Right lobe of liver (tissue), 6 donors: Measurements from ENCODE around the gene PGP. TPM values are rescaled to one million over a fixed set of nuclear protein-coding genes. Genes with fewer than 3 reads are reported as not detected.

Experiments
- ATAC-seq, 4 donors: fragments of 200-7000 bp; cut with Tn5 transposase; one replicate each; pipeline ENCODE4 v1.9.1; 2020; ENCODE audit warnings: mild to moderate bottlenecking in 4 of 4, moderate library complexity in 4 of 4
- DNase-seq, 3 donors: peaks; one replicate each; pipeline ENCODE4 v3.0.0-alpha.2; 2020
- H3K27ac ChIP-seq, 3 donors: fragments of 200-600 bp; one replicate each; pipeline ENCODE4 v1.8.0; 2022
- H3K27me3 ChIP-seq, 2 donors: fragments of 200-600 bp; one replicate each; pipeline ENCODE4 v1.8.0; 2022
- H3K36me3 ChIP-seq, 4 donors: fragments of 200-600 bp; sonication (generic) in 1 of 4; one replicate each; pipeline versions ENCODE4 v1.5.1 to v1.8.0; 2017 to 2022; ENCODE audit warnings: control low read depth in 1 of 4
- H3K4me1 ChIP-seq, 4 donors: fragments of 200-600 bp; sonication (generic) in 1 of 4; one replicate each; pipeline versions ENCODE4 v1.5.1 to v1.8.0; 2017 to 2022; ENCODE audit warnings: control low read depth in 1 of 4
- H3K4me3 ChIP-seq, 3 donors: fragments of 200-600 bp; one replicate each; pipeline ENCODE4 v1.8.0; 2022
- H3K9me3 ChIP-seq, 4 donors: fragments of 200-600 bp; sonication (generic) in 1 of 4; one replicate each; pipeline versions ENCODE4 v1.5.1 to v1.8.0; 2017 to 2022; ENCODE audit warnings: control low read depth in 1 of 4
- POLR2A ChIP-seq: fragments of 450-650 bp; IDR thresholded peaks from one replicate; pipeline ENCODE4 v1.6.1; 2017; ENCODE audit warnings: antibody characterized with exemption, mild to moderate bottlenecking
- WGBS: methylation state at CpG from one replicate; pipeline ENCODE4 v1.1.6; 2018; ENCODE audit warnings: low coverage, low lambda C conversion rate; ENCODE audit not compliant: insufficient coverage; ENCODE audit errors: missing lambda C conversion rate; 5-methylcytosine and 5-hydroxymethylcytosine counted together
- intact Hi-C, 2 donors: fragments of 100-400 bp; cut with DNase I; formaldehyde crosslinking; loops; one replicate each; pipeline versions ENCODE4 v1.11.2 to v1.14.1; 2022
- total RNA-seq, 6 experiments: library from RNA; depleted of rRNA in 2 of 6; stranded (reverse); fragments of >200 nt in 2 of 6; fragmentation: NEBNext Ultra II Directional in 3 of 6; extraction: Animal tissue kit (Norgen Biotek cat#: 25700) in 3 of 6; gene quantifications; one replicate each; pipeline versions ENCODE4 v1.1.0 to v1.2.4, GENCODE V29; 2016 to 2023
- TF ChIP-seq, protein P1 (sequence below), 4 donors: fragments of 200-600 bp in 3 of 4; fragments of 450-650 bp in 1 of 4; IDR thresholded peaks; one replicate each; pipeline versions ENCODE4 v1.5.1 to v1.8.0; 2016 to 2022; ENCODE audit warnings: antibody characterized with exemption in 4 of 4, mild to moderate bottlenecking in 2 of 4
- donor health status: DM: no; HTN: yes; CAD: no.
- donor health status: DM: no; HTN: no; CAD: no.
- donor health status: DM: no; HTN: no; CAD: no.
- donor health status: DM: no; HTN: yes; CAD: no.
- donor health status: DM: no; HTN: yes; CAD: no.

PGP gene
- total RNA-seq, 6 experiments from 2014 or later, result 3.8 to 14.2 (median 6.9) TPM

DNA sequence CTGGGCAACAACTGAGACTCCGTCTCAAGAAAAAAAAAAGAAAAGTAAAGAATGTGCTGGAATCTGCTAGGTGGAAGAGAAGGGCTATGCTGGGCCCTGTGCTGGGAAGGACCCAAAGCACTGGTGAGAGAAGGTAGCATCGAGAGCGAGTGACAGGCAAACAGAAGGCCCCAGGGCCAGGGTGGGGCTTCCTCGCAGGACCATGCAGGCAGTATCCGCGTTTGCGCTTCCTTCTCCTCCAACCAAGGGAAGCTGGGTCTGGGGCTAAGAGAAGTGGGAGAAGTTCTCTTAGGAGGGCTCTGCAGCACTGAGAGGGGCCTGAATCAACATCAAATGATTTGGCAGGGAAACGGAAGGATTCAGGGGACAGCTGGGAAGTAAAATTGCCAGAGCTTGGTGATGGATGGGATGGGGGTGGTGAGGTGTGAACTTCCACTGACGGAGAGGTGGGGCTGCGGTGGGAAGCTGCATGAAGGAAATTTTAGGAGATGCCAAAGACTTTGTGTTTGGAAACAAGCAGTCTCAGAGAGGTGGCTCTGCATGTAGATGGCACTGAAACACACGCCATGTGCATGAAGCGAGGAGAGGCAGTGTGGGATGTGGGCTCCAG lies 42.0 kb upstream of the PGP start:
- Histone ChIP-seq H3K36me3 (peaks cover 4 to 78% (median 28%) of the 10 kb centered on the region in 4 donors), H3K27me3 (no peaks in the 10 kb centered on the region), H3K9me3 (no peaks in the 10 kb centered on the region), H3K27ac (no peak overlapping the region), H3K4me3 (no peak overlapping the region), H3K4me1 (peaks cover 0 to 24% (median 5%) of the 10 kb centered on the region in 4 donors)
- WGBS, result 94% methylated on average over 12 of the region's 12 CpGs
- DNase-seq (no peak), ATAC-seq (no peak)
- TF ChIP-seq POLR2A, result no peak
- TF ChIP-seq, protein P1, sequence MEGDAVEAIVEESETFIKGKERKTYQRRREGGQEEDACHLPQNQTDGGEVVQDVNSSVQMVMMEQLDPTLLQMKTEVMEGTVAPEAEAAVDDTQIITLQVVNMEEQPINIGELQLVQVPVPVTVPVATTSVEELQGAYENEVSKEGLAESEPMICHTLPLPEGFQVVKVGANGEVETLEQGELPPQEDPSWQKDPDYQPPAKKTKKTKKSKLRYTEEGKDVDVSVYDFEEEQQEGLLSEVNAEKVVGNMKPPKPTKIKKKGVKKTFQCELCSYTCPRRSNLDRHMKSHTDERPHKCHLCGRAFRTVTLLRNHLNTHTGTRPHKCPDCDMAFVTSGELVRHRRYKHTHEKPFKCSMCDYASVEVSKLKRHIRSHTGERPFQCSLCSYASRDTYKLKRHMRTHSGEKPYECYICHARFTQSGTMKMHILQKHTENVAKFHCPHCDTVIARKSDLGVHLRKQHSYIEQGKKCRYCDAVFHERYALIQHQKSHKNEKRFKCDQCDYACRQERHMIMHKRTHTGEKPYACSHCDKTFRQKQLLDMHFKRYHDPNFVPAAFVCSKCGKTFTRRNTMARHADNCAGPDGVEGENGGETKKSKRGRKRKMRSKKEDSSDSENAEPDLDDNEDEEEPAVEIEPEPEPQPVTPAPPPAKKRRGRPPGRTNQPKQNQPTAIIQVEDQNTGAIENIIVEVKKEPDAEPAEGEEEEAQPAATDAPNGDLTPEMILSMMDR (IDR thresholded peaks at IDR 0.05), result no peak
- intact Hi-C loops, result no loop called here

DNA sequence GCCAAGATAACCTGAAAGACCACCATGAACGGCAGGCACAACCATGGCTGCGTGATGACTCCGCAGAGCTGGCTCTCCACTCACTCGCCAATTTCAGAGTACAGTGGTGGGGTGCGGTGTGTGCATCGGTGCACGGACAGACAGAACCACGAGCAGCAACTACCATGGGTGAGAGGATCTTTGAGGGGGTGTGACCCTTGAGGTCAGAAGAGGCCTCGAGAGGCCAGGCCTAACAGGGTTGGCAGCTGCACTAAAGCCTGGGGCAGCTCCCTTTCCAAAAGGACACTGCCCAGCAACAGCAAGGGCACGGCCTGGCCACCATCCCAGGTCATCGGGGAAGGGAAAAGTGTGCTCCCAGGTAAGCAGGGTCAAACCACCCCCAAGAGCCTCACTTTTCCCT lies 38.7 kb upstream of the PGP start:
- TF ChIP-seq POLR2A, result no peak
- TF ChIP-seq, protein P1 (IDR thresholded peaks at IDR 0.05), result no peak
- ATAC-seq (peak in 1 of 4 donors; percentile 30), DNase-seq (peak in 1 of 3 donors; percentile 69)
- peak overlapping the region in 1 of 3 donors; percentile 13 for H3K27ac ChIP-seq
- H3K4me3 ChIP-seq, result no peak overlapping the region
- peaks cover 0 to 48% (median 10%) of the 10 kb centered on the region in 4 donors for H3K4me1 ChIP-seq
- peaks cover 4 to 45% (median 17%) of the 10 kb centered on the region in 4 donors for H3K36me3 ChIP-seq
- H3K9me3 ChIP-seq, result no peaks in the 10 kb centered on the region
- intact Hi-C loops, result no loop called here
- 63% methylated on average over 2 of the region's 11 CpGs for WGBS
- no peaks in the 10 kb centered on the region for H3K27me3 ChIP-seq

DNA sequence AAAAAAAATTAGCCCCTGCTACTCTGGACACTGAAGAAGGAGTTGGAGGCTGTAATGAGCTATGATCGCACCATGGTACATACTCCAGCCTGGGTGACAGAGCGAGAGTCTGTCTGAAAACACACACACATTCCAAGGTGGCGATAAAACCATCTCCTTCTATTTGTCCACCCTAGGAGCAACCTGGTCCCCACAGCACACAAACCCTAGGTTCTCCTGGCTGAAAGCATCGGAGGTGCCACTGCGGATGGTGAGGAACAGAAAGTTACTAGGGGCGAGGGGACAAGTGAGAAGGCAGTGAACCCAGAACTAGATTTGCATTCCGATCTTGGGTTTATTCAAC lies 38.1 kb upstream of the PGP start:
- intact Hi-C loops, result no loop called here
- Histone ChIP-seq H3K4me3 (no peak overlapping the region), H3K9me3 (no peaks in the 10 kb centered on the region), H3K36me3 (peaks cover 4 to 39% (median 17%) of the 10 kb centered on the region in 4 donors), H3K27me3 (no peaks in the 10 kb centered on the region), H3K4me1 (peaks cover 0 to 48% (median 10%) of the 10 kb centered on the region in 4 donors), H3K27ac (peak overlapping the region in 1 of 3 donors; percentile 13)
- DNase-seq, result no peak
- ATAC-seq, result no peak
- 96% methylated on average over 7 of the region's 7 CpGs for WGBS
- no peak for TF ChIP-seq POLR2A
- TF ChIP-seq, protein P1 (IDR thresholded peaks at IDR 0.05), result no peak

DNA sequence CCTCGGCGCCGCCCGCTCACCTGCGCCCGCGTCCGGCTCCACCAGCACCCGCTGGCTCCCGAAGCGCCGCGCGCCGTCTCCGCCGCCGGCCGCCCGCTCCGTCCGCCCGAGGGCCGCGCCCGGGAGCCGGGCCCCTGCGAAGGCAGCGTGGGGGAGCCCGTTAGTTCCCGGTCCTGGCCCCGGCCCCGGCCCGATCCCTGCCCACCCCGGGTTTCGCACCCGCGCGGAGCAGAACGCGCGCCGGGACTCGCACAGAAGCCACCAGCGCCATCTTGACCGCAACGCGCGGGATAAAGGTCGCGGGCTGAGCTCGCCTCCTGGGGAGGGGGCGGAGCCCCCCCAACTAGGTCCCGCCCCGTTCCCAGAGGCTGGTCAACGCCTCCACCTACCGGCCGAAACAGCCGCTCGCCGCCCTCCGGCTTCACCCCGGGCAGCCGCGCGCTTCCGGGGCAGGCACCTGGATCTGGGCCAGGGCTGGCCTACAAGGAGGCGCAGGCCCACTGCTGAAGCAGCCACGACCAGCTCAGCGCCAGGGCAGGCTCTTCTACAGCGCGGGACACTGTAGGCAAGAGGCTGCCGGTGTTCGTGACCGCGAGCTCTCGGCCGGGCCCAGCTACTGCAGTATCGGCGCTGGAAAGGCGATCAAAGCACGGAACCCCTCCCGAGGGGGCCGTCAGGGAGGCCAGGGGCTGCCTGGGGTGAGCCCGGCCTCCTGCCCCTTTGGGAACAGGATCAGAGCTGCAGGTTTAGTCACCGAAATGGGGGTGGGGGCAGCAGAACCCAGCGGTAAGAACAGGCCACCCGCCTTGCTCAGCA lies 36.9 kb upstream of the PGP start, which contains the start of gene ECI1:
TSS of gene ECI1 (minus strand) at position 292 of the 816 bp plus-strand sequence. CDS start at position 271, 21 bp downstream.
- peaks cover 4 to 31% (median 12%) of the 10 kb centered on the region in 4 donors for H3K36me3 ChIP-seq
- H3K4me1 ChIP-seq, result peaks cover 0 to 48% (median 10%) of the 10 kb centered on the region in 4 donors
- H3K27me3 ChIP-seq, result no peaks in the 10 kb centered on the region
- H3K9me3 ChIP-seq, result no peaks in the 10 kb centered on the region
- peak within 1 kb of the TSS; percentile 64 to 93 (median 76) for H3K27ac ChIP-seq
- peak within 1 kb of the TSS; percentile 69 to 88 (median 74) for H3K4me3 ChIP-seq
- 3% methylated on average over 8 of the region's 88 CpGs for WGBS
- peak; percentile 92 for TF ChIP-seq POLR2A
- TF ChIP-seq, protein P1 (IDR thresholded peaks at IDR 0.05), result peak; percentile 74 to 88 (median 84)
- intact Hi-C loops, result no loop called here
- ATAC-seq, result peak; percentile 96 to 98 (median 96)
- DNase-seq, result peak; percentile 98 to 99 (median 98)
